ENCODE results near the gene DAZAP2.
"Not testable (repeated sequence)": the region's sequence is repeated elsewhere in the genome, so short reads cannot be mapped to it uniquely, and the experiment has no call there.

DAZAP2 gene

DNA sequence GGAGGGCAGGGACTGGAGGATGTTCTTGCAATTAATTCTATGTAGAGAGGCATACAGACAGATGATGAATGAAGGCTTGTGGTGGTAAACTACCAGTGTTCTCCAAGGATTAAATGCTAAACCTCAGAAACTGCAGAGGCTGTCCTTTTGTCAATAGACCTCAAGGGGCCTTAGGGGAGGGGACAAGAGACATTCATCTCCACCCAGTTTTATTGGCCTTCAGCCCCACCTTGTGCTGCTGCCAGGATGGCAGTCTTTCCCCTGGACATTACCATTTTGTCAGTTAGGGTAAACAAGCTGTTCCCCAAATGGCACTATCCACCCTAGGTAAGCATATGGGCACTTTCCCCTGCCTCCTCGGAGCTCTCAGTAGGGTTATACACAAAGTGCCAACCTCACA, 36.5 kb downstream of the DAZAP2 start:
- Mint-ChIP-seq H3K36me3 (ENCODE audit: low read depth) (peaks cover 6% of the 10 kb centered on the region), H3K27me3 (peaks cover 24% of the 10 kb centered on the region), H3K4me1 (ENCODE audit: low read depth) (peaks cover 11% of the 10 kb centered on the region), H3K27ac (no peak overlapping the region), H3K9me3 (no peaks in the 10 kb centered on the region), H3K4me3 (no peak overlapping the region)
- intact Hi-C loops (cut with micrococcal nuclease) = no loop called here

- H3K9me3 Mint-ChIP-seq = no peaks in the 10 kb centered on the region
- no peaks in the 10 kb centered on the region for H3K27me3 Mint-ChIP-seq
- peaks cover 59% of the 10 kb centered on the region for H3K36me3 Mint-ChIP-seq (ENCODE audit: low read depth)
- no peak overlapping the region for H3K27ac Mint-ChIP-seq
- no peaks in the 10 kb centered on the region for H3K4me1 Mint-ChIP-seq (ENCODE audit: low read depth)
- intact Hi-C loops (cut with micrococcal nuclease) = no loop called here
- H3K4me3 Mint-ChIP-seq = no peak overlapping the region
Observed at GRCh38 chr12:51281202-51281924, 42.7 kb downstream of the DAZAP2 start.

DNA sequence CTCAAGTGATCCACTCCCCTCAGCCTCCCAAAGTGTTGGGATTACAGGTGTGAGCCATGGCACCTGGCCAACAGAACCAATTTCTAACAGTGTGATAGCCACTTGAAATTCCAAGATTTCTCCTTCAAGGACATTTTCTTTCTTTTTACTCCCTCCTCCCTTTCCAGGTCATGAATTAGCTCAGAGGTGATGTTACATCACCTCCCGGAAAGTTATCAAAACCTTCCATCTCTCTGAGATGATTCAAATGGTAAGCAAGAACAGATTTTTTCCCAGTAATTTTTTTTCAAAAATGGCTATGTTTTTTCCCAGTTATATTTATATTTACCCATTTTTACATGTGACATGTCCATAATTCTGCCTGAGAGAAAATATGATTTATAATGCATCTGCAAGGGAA, 47.2 kb downstream of the DAZAP2 start:
- Mint-ChIP-seq H3K4me3 (no peak overlapping the region), H3K27ac (no peak overlapping the region), H3K4me1 (ENCODE audit: low read depth) (no peaks in the 10 kb centered on the region), H3K27me3 (no peaks in the 10 kb centered on the region), H3K36me3 (ENCODE audit: low read depth) (peaks cover 89% of the 10 kb centered on the region), H3K9me3 (no peaks in the 10 kb centered on the region)
- intact Hi-C loops (cut with micrococcal nuclease) = no loop called here

- intact Hi-C loops (cut with micrococcal nuclease) = loop anchor here (2.0 to 5.0 kb wide), 2 partner anchors 23 to 35 kb away; no protein-coding TSS in a partner anchor
- H3K4me1 Mint-ChIP-seq (ENCODE audit: low read depth); H3K9me3 Mint-ChIP-seq; H3K27me3 Mint-ChIP-seq: not testable (repeated sequence)
- Mint-ChIP-seq H3K36me3 (ENCODE audit: low read depth) (peaks cover 88% of the 10 kb centered on the region), H3K4me3 (peak overlapping the region; percentile 55), H3K27ac (peak overlapping the region; percentile 82)
Observed at GRCh38 chr12:51291603-51292513, 53.2 kb downstream of the DAZAP2 start.

Measured in dendritic cell treated with granulocyte-macrophage colony-stimulating factor and Interleukin-4, amounts not matched to agents 40 ng/mL and 50 ng/mL, for 4 days (primary cell).